SU-DHL-6 (cell line): ENCODE results near the gene ALKBH4.

Experiments
- CTCF ChIP-seq: fragments of 200-600 bp; sonication (generic); IDR thresholded peaks from one replicate; pipeline ENCODE4 v1.5.1; 2017; ENCODE audit warnings: antibody characterized with exemption, mild to moderate bottlenecking, low read length, moderate library complexity; ENCODE audit not compliant: insufficient read depth, poor library complexity, severe bottlenecking
- EZH2phosphoT487 ChIP-seq: fragments of 200-600 bp; sonication (generic), shearing (Covaris generic); conservative IDR thresholded peaks from 2 replicates; pipeline ENCODE4 v1.6.1; 2018; ENCODE audit warnings: mild to moderate bottlenecking, antibody characterized with exemption, low read length, moderate library complexity, mixed read lengths

GRCh38 chr7:102473271-102473991 lies 8.8 kb upstream of the ALKBH4 start:
- TF ChIP-seq CTCF (no peak), EZH2phosphoT487 (no peak)
